K562 (cell line): ENCODE data around the gene CRK. TPM values are rescaled to one million over a fixed set of nuclear protein-coding genes. Genes with fewer than 3 reads are reported as not detected.

Experiments used
- ATAC-seq: fragments of 200-7000 bp; cut with Tn5 transposase; 3 replicates; pipeline ENCODE4 v1.9.1; 2020; ENCODE audit warnings: moderate library complexity
- BruUV-seq: library from RNA; stranded (reverse); fragments of 400-500 nt; replicated peaks from 2 replicates; lab custom pipeline; 2021; lab: Mats Ljungman, UMichigan
- CTCF ChIA-PET: fragments of 300-600 bp; formaldehyde crosslinking; extraction: SDS; loops from one replicate; lab custom pipeline; 2021; ENCODE audit warnings: low intra/inter-chr PET ratio; lab: Yijun Ruan, JAX
- POLR2A ChIA-PET: fragments of 300-600, 350-650 bp; sonication (Branson Sonifier 250); formaldehyde crosslinking; extraction: SDS; loops from one replicate; lab custom pipeline; 2021; ENCODE audit warnings: antibody characterized with exemption, inconsistent platforms; lab: Yijun Ruan, JAX
- DNase-seq, 4 experiments: peaks; one replicate each; pipeline versions ENCODE4 v3.0.0 to v3.0.0-alpha.2; 2011 to 2018; ENCODE audit warnings: low spot score in 3 of 4, mixed read lengths in 3 of 4; ENCODE audit errors: extremely low read depth in 1 of 4
- FAIRE-seq: peaks from 2 replicates; lab custom pipeline; 2011; peaks lifted over from hg19 to GRCh38; lab: Jason Lieb, UNC
- H2AFZ ChIP-seq: 2 replicates; pipeline ENCODE4 v1.6.0; 2011; ENCODE audit warnings: low read depth, low read length, control low read depth, inconsistent platforms
- H3K27ac ChIP-seq: fragments of 200-600 bp; 3 replicates; pipeline ENCODE4 v1.8.0; 2011; ENCODE audit warnings: low read depth, mild to moderate bottlenecking, control low read depth, inconsistent platforms, low read length, moderate library complexity, mixed read lengths; ENCODE audit errors: extremely low read depth
- H3K27me3 ChIP-seq, 2 experiments: fragments of 300-600 bp in 1 of 2; 2 replicates in 1 of 2; 3 replicates in 1 of 2; pipeline versions ENCODE4 v1.6.0 to v1.8.0; 2011; ENCODE audit warnings: inconsistent platforms in 2 of 2, low read length in 2 of 2, mild to moderate bottlenecking in 1 of 2, mixed read lengths in 1 of 2, moderate library complexity in 1 of 2; ENCODE audit not compliant: control insufficient read depth in 2 of 2, insufficient read depth in 2 of 2
- H3K36me3 ChIP-seq: fragments of 300-600 bp; 3 replicates; pipeline ENCODE4 v1.8.0; 2011; ENCODE audit warnings: mild to moderate bottlenecking, low read length, inconsistent platforms; ENCODE audit not compliant: control insufficient read depth, insufficient read depth
- H3K4me1 ChIP-seq, 2 experiments: fragments of 200-600 bp in 1 of 2; replicated peaks in 1 of 2; 2 replicates in 1 of 2; 3 replicates in 1 of 2; pipeline versions ENCODE4 v1.5.1 to v1.8.0; 2011; ENCODE audit warnings: inconsistent platforms in 2 of 2, low read length in 2 of 2, mild to moderate bottlenecking in 1 of 2, mixed read lengths in 1 of 2, moderate library complexity in 1 of 2; ENCODE audit not compliant: control insufficient read depth in 2 of 2, insufficient read depth in 2 of 2
- H3K4me2 ChIP-seq: 2 replicates; pipeline ENCODE4 v1.6.1; 2011; ENCODE audit warnings: low read length, control low read depth, inconsistent platforms, mixed read lengths; ENCODE audit not compliant: insufficient read depth
- H3K4me3 ChIP-seq: fragments of 200-600 bp; sonication (generic), shearing (Covaris generic); 2 replicates; pipeline ENCODE4 v1.5.1; 2016; ENCODE audit warnings: control low read depth, inconsistent platforms
- H3K79me2 ChIP-seq: fragments of 200-600 bp; 3 replicates; pipeline ENCODE4 v1.8.0; 2011; ENCODE audit warnings: low read length, inconsistent platforms; ENCODE audit not compliant: control insufficient read depth, insufficient read depth
- H3K9ac ChIP-seq, 2 experiments: 2 replicates each; pipeline versions ENCODE4 v1.6.0 to v1.6.1; 2011; ENCODE audit warnings: low read depth in 2 of 2, low read length in 2 of 2, control low read depth in 1 of 2, inconsistent platforms in 1 of 2, mild to moderate bottlenecking in 1 of 2, mixed read lengths in 1 of 2; ENCODE audit not compliant: insufficient read depth in 1 of 2
- H3K9me1 ChIP-seq: one replicate; pipeline ENCODE4 v1.6.0; 2011; ENCODE audit warnings: inconsistent platforms, mild to moderate bottlenecking, low read length, moderate library complexity; ENCODE audit not compliant: control insufficient read depth, insufficient read depth
- H3K9me3 ChIP-seq: replicated peaks from 2 replicates; pipeline ENCODE4 v1.5.1; 2011; ENCODE audit warnings: low read depth, low read length, inconsistent platforms; ENCODE audit not compliant: control insufficient read depth, insufficient read depth
- H4K20me1 ChIP-seq: replicated peaks from 2 replicates; pipeline ENCODE4 v1.6.1; 2011; ENCODE audit warnings: low read length, inconsistent platforms, mixed read lengths; ENCODE audit not compliant: control insufficient read depth, insufficient read depth
- CXXC5 ChIP-seq: fragments of 250-450 bp; sonication (Bioruptor Pico); IDR thresholded peaks from 2 replicates; pipeline ENCODE4 v1.8.0; 2022; ENCODE audit warnings: inconsistent platforms, mild to moderate bottlenecking, moderate library complexity
- HDAC8 ChIP-seq: fragments of 450-650 bp; IDR thresholded peaks from 2 replicates; pipeline ENCODE4 v1.6.1; 2016; ENCODE audit warnings: mild to moderate bottlenecking, missing genetic modification characterization, moderate library complexity, missing compliant biosample characterization
- HMG20B ChIP-seq: fragments of 250-450 bp; sonication (Bioruptor Pico); IDR thresholded peaks from 2 replicates; pipeline ENCODE4 v1.5.0; 2021; ENCODE audit warnings: mild to moderate bottlenecking
- MYBL2 ChIP-seq, 2 experiments: fragments of 450-650 bp in 1 of 2; sonication (generic) in 1 of 2; formaldehyde crosslinking in 1 of 2; IDR thresholded peaks; 2 replicates each; pipeline versions ENCODE4 v1.6.1 to v1.8.1; 2017 to 2022; ENCODE audit warnings: borderline replicate concordance in 1 of 2, inconsistent platforms in 1 of 2, low read depth in 1 of 2, mild to moderate bottlenecking in 1 of 2, missing genetic modification reagents in 1 of 2, moderate library complexity in 1 of 2
- MYC ChIP-seq, 2 experiments: fragments of 250-450 bp in 1 of 2; sonication (Bioruptor Pico) in 1 of 2; IDR thresholded peaks; 2 replicates each; pipeline versions ENCODE4 v1.5.1 to v1.6.1; 2012 to 2021; ENCODE audit warnings: low read depth in 2 of 2, borderline replicate concordance in 1 of 2, improper control_type of control experiment in 1 of 2, low read length in 1 of 2, mild to moderate bottlenecking in 1 of 2, moderate library complexity in 1 of 2
- SAFB ChIP-seq: fragments of 200-400 bp; formaldehyde crosslinking; IDR thresholded peaks from 2 replicates; pipeline ENCODE4 v1.6.1; 2017; ENCODE audit warnings: low read depth, low read length, borderline replicate concordance
- WGBS: fragments of 100-300 bp; shearing (Covaris generic); methylation state at CpG from one replicate; pipeline ENCODE4 v1.1.6; 2016; ENCODE audit warnings: low coverage, mixed read lengths; ENCODE audit not compliant: insufficient coverage; ENCODE audit errors: missing lambda C conversion rate; 5-methylcytosine and 5-hydroxymethylcytosine counted together
- in situ Hi-C: fragments of 300-500 bp; cut with MboI; formaldehyde crosslinking; loops from 4 replicates; pipeline ENCODE4 v1.15.0; 2018; ENCODE audit warnings: inconsistent platforms, mixed read lengths
- intact Hi-C: fragments of 100-400 bp; cut with micrococcal nuclease; formaldehyde crosslinking; loops from 2 replicates; pipeline ENCODE4 v1.14.2; 2022
- polyA plus RNA-seq, 8 experiments: library from polyadenylated mRNA; depleted of rRNA in 4 of 8; stranded (reverse) in 5 of 8; unstranded in 3 of 8; fragments of >200 nt; fragmentation: Nextera tagmentation in 2 of 8; fragmentation: Illumina TruSeq in 1 of 8; extraction: Ambion mirVana in 2 of 8; extraction: Trizol in 1 of 8; gene quantifications; 2 replicates each; pipeline versions ENCODE4 v1.2.1 to v1.2.3, GENCODE V29; 2011 to 2014; ENCODE audit warnings: inconsistent platforms in 1 of 8, missing spikeins in 1 of 8
- total RNA-seq, 7 experiments: library from RNA; depleted of rRNA in 6 of 7; stranded (reverse); fragments of >200 nt in 6 of 7; fragmentation: Illumina TruSeq in 2 of 7; extraction: Trizol in 2 of 7; gene quantifications; 2 replicates each; pipeline versions ENCODE4 v1.2.1 to v1.2.3, GENCODE V29; 2011 to 2021; ENCODE audit warnings: low replicate concordance in 1 of 7
- TF ChIP-seq, protein P1 (sequence below), 2 experiments: IDR thresholded peaks; 2 replicates each; pipeline ENCODE4 v1.6.1; 2011; ENCODE audit warnings: borderline replicate concordance in 1 of 2, control low read depth in 1 of 2, low read depth in 1 of 2, low read length in 1 of 2, mild to moderate bottlenecking in 1 of 2, mixed read lengths in 1 of 2, moderate library complexity in 1 of 2; ENCODE audit not compliant: insufficient read depth in 1 of 2, insufficient read length in 1 of 2, poor library complexity in 1 of 2, severe bottlenecking in 1 of 2; ENCODE audit errors: extremely low read depth in 1 of 2
- TF ChIP-seq, protein P2 (sequence below), 3 experiments: fragments of 200-800 bp in 1 of 3; fragments of 250-450 bp in 1 of 3; fragments of 450-650 bp in 1 of 3; sonication (Bioruptor Pico) in 1 of 3; sonication (Bioruptor generic) in 1 of 3; formaldehyde crosslinking in 1 of 3; IDR thresholded peaks; 2 replicates each; pipeline versions ENCODE4 v1.6.1 to v1.8.0; 2016 to 2022; ENCODE audit warnings: mild to moderate bottlenecking in 2 of 3, missing genetic modification characterization in 2 of 3, missing compliant biosample characterization in 1 of 3, moderate library complexity in 1 of 3
- TF ChIP-seq, protein P3 (sequence below): fragments of 200-800 bp; sonication (Bioruptor generic); IDR thresholded peaks from 2 replicates; pipeline ENCODE4 v1.6.1; 2017; ENCODE audit warnings: missing genetic modification characterization, missing compliant biosample characterization
- TF ChIP-seq, protein P4 (sequence below): sonication (generic); formaldehyde crosslinking; IDR thresholded peaks from 2 replicates; pipeline ENCODE4 v1.8.0; 2022; ENCODE audit warnings: missing genetic modification reagents, mild to moderate bottlenecking, moderate library complexity, borderline replicate concordance

CRK gene
- total and polyA plus RNA-seq, 9 of the 15 experiments (the other 6 are each of a cell fraction or from before 2014, with no cell fraction given) = 13.1 to 40.2 (median 26.1) TPM

DNA sequence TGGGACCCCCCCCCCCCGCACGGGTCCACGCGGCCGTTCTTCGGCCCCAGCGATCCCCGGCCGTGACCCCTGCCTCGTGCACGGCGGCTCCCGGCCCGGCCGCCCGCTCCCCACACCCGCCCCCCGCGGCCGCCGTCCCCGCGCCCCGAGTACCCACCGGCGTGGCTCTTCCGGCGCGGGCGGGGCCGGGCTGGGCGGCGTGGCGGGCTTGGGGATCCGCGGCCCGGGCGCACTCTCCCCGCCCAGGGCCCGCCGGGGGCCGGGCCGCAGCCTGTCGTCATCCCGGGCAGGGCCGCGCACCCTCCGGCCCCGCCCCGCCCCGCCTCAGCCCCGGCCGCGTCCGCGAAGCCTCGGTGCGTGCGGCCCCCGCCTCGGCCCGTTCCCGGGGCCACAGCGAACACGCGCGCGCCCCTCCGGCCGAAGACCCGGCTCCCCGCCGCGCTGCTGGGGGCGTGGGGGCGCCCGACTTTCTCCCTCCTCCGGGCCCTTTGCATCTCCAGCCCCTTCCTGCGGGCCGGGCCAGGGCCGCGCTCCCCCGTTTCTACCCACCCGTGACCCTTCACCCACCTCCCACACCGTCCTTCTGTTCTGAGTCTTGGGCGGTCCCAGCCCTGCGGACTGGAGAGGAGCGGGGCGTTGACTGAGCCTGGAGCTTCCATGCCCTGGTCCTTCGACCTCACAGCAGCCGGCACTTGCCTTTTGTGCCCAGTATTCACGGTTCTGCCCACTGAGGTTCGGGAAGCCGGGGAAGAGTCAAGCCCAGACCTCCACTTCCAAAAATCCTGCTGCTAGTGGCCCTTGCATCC, 35.6 kb upstream of the CRK start:
- Histone ChIP-seq H3K4me2 (peak overlapping the region; percentile 81), H3K9ac (peak overlapping the region; percentile 71 to 92), H3K27me3 (no peaks in the 10 kb centered on the region), H3K4me3 (peak overlapping the region; percentile 63), H3K9me1 (no peaks in the 10 kb centered on the region), H3K27ac (peak overlapping the region; percentile 86), H3K79me2 (peaks cover 14% of the 10 kb centered on the region), H2AFZ (peak overlapping the region; percentile 80), H3K36me3 (no peaks in the 10 kb centered on the region), H3K4me1 (peaks cover 9 to 63% of the 10 kb centered on the region in 2 experiments; a peak in 4 of 5 replicates), H4K20me1 (no peaks in the 10 kb centered on the region), H3K9me3 (no peaks in the 10 kb centered on the region)
- in situ Hi-C loops = no loop called here
- DNase-seq (peak; percentile 68 to 89 (median 86)), FAIRE-seq (no peak), ATAC-seq (peak; percentile 77)
- intact Hi-C loops = no loop called here
- WGBS = 19% methylated on average over 10 of the region's 94 CpGs
- POLR2A ChIA-PET = interaction anchor here (0.6 to 1.6 kb wide), 5 partner anchors 10 to 113 kb away, joined by 3 to 7 read pairs (median 3); no protein-coding TSS in a partner anchor
- CTCF ChIA-PET = no interaction called here
- no TSS peak for BruUV-seq
- TF ChIP-seq MYBL2 (IDR thresholded peaks at IDR 0.05; ENCODE audit: low read depth) (no peak), MYBL2 (CRISPR knock-in tag; IDR thresholded peaks at IDR 0.05; ENCODE audit: borderline replicate concordance) (no peak), MYC (IDR thresholded peaks at IDR 0.05; ENCODE audit: low read depth, low read length) (0 out of 2 replicates have a peak, but pooled peaks have one; percentile 2), MYC (CRISPR knock-in tag; IDR thresholded peaks at IDR 0.05; ENCODE audit: borderline replicate concordance, low read depth) (no peak), SAFB (0 out of 2 replicates have a peak, but pooled peaks have one; percentile 54), HMG20B (no peak), HDAC8 (tag) (no peak), CXXC5 (CRISPR knock-in tag) (peak; percentile 43)
- TF ChIP-seq, protein P1, sequence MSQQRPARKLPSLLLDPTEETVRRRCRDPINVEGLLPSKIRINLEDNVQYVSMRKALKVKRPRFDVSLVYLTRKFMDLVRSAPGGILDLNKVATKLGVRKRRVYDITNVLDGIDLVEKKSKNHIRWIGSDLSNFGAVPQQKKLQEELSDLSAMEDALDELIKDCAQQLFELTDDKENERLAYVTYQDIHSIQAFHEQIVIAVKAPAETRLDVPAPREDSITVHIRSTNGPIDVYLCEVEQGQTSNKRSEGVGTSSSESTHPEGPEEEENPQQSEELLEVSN (IDR thresholded peaks at IDR 0.05; ENCODE audit: borderline replicate concordance in 1 of 2, extremely low read depth in 1 of 2, insufficient read depth in 1 of 2, insufficient read length in 1 of 2, low read depth in 1 of 2, low read length in 1 of 2, poor library complexity in 1 of 2, severe bottlenecking in 1 of 2) = peak in 1 of 2 experiments; percentile 74
- TF ChIP-seq, protein P2, sequence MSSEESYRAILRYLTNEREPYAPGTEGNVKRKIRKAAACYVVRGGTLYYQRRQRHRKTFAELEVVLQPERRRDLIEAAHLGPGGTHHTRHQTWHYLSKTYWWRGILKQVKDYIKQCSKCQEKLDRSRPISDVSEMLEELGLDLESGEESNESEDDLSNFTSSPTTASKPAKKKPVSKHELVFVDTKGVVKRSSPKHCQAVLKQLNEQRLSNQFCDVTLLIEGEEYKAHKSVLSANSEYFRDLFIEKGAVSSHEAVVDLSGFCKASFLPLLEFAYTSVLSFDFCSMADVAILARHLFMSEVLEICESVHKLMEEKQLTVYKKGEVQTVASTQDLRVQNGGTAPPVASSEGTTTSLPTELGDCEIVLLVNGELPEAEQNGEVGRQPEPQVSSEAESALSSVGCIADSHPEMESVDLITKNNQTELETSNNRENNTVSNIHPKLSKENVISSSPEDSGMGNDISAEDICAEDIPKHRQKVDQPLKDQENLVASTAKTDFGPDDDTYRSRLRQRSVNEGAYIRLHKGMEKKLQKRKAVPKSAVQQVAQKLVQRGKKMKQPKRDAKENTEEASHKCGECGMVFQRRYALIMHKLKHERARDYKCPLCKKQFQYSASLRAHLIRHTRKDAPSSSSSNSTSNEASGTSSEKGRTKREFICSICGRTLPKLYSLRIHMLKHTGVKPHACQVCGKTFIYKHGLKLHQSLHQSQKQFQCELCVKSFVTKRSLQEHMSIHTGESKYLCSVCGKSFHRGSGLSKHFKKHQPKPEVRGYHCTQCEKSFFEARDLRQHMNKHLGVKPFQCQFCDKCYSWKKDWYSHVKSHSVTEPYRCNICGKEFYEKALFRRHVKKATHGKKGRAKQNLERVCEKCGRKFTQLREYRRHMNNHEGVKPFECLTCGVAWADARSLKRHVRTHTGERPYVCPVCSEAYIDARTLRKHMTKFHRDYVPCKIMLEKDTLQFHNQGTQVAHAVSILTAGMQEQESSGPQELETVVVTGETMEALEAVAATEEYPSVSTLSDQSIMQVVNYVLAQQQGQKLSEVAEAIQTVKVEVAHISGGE (CRISPR knock-in tag; IDR thresholded peaks at IDR 0.05) = peak in 1 of 3 experiments; percentile 59; a peak in 2 of 6 replicates
- TF ChIP-seq, protein P3, sequence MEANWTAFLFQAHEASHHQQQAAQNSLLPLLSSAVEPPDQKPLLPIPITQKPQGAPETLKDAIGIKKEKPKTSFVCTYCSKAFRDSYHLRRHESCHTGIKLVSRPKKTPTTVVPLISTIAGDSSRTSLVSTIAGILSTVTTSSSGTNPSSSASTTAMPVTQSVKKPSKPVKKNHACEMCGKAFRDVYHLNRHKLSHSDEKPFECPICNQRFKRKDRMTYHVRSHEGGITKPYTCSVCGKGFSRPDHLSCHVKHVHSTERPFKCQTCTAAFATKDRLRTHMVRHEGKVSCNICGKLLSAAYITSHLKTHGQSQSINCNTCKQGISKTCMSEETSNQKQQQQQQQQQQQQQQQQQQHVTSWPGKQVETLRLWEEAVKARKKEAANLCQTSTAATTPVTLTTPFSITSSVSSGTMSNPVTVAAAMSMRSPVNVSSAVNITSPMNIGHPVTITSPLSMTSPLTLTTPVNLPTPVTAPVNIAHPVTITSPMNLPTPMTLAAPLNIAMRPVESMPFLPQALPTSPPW (CRISPR knock-in tag) = peak; percentile 67
- TF ChIP-seq, protein P4, sequence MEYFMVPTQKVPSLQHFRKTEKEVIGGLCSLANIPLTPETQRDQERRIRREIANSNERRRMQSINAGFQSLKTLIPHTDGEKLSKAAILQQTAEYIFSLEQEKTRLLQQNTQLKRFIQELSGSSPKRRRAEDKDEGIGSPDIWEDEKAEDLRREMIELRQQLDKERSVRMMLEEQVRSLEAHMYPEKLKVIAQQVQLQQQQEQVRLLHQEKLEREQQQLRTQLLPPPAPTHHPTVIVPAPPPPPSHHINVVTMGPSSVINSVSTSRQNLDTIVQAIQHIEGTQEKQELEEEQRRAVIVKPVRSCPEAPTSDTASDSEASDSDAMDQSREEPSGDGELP (CRISPR knock-in tag) = peak; percentile 35; the same call in 1 of the 2 replicates
